Tibial artery (tissue), 4 donors: ENCODE measurements around the gene FBH1.

Experiments used
- DNase-seq, 2 donors: peaks; one replicate each; pipeline ENCODE4 v3.0.0-alpha.2; 2019
- H3K27ac ChIP-seq, 2 donors: fragments of 200-600 bp; sonication (generic) in 1 of 2; 1 replicate in 1 of 2; 2 replicates in 1 of 2; pipeline ENCODE4 v1.5.1; 2018 to 2019; ENCODE audit warnings: mild to moderate bottlenecking in 1 of 2
- H3K27me3 ChIP-seq, 2 donors: fragments of 200-600 bp; sonication (generic) in 1 of 2; one replicate each; pipeline versions ENCODE4 v1.5.1 to v1.6.0; 2016 to 2019
- H3K36me3 ChIP-seq, 3 donors: fragments of 200-600 bp; sonication (generic) in 2 of 3; one replicate each; pipeline ENCODE4 v1.5.1; 2016 to 2019; ENCODE audit warnings: mild to moderate bottlenecking in 2 of 3
- H3K4me1 ChIP-seq, 4 donors: fragments of 200-600 bp; sonication (generic) in 2 of 4; 1 replicate in 3 of 4; 2 replicates in 1 of 4; pipeline ENCODE4 v1.5.1; 2016 to 2019
- H3K4me3 ChIP-seq, 2 donors: fragments of 200-600 bp; sonication (generic) in 1 of 2; 1 replicate in 1 of 2; 2 replicates in 1 of 2; pipeline ENCODE4 v1.5.1; 2018 to 2019; ENCODE audit warnings: mild to moderate bottlenecking in 2 of 2
- H3K9me3 ChIP-seq, 3 donors: fragments of 200-600 bp; sonication (generic) in 1 of 3; one replicate each; pipeline ENCODE4 v1.5.1; 2016 to 2019
- CTCF ChIP-seq, 2 experiments: fragments of 200-600 bp in 1 of 2; fragments of 450-650 bp in 1 of 2; IDR thresholded peaks; one replicate each; pipeline ENCODE4 v1.5.1; 2017 to 2019; ENCODE audit warnings: antibody characterized with exemption in 2 of 2, mild to moderate bottlenecking in 1 of 2, moderate library complexity in 1 of 2
- intact Hi-C: fragments of 100-400 bp; cut with DNase I; formaldehyde crosslinking; loops from one replicate; pipeline ENCODE4 v1.15.0; 2023; ENCODE audit warnings: low total_unique reads

Gene FBH1

DNA sequence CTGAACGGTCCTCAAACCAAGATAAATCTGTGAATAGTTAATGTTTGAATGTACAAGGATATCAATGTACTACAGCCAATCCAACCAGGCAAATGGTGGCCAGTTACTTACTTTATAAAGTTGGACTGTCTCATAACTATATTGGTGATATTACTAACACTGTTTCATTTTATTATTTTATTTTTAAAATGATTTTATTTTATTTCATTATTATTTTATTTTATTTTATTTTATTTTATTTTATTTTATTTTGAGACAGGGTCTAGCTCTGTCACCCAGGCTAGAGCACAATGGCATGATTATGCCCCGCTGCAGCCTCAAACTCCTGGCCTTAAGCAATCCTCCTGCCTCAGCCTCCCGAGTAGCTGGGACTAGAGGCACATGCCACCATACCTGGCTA lies 80.5 kb downstream of the FBH1 start:
- intact Hi-C loops: no loop called here
- H3K9me3 ChIP-seq: no peaks in the 10 kb centered on the region
- peaks cover 0 to 2% (median under 1%) of the 10 kb centered on the region in 4 donors for H3K4me1 ChIP-seq
- H3K27ac ChIP-seq: no peak overlapping the region
- H3K4me3 ChIP-seq: no peak overlapping the region
- H3K27me3 ChIP-seq: no peaks in the 10 kb centered on the region
- no peak for TF ChIP-seq CTCF (IDR thresholded peaks at IDR 0.05)
- peaks cover 0 to 12% (median 0%) of the 10 kb centered on the region in 3 donors for H3K36me3 ChIP-seq
- DNase-seq: no peak

GRCh38 chr10:5971315-5971832 lies 81.3 kb downstream of the FBH1 start:
- DNase-seq: no peak
- no peak overlapping the region for H3K4me3 ChIP-seq
- H3K9me3 ChIP-seq: no peaks in the 10 kb centered on the region
- no peaks in the 10 kb centered on the region for H3K27me3 ChIP-seq
- H3K27ac ChIP-seq: no peak overlapping the region
- peaks cover 0 to 11% (median 5%) of the 10 kb centered on the region in 4 donors for H3K4me1 ChIP-seq
- peaks cover 0 to 5% (median 0%) of the 10 kb centered on the region in 3 donors for H3K36me3 ChIP-seq
- no peak for TF ChIP-seq CTCF (IDR thresholded peaks at IDR 0.05)
- intact Hi-C loops: no loop called here

DNA sequence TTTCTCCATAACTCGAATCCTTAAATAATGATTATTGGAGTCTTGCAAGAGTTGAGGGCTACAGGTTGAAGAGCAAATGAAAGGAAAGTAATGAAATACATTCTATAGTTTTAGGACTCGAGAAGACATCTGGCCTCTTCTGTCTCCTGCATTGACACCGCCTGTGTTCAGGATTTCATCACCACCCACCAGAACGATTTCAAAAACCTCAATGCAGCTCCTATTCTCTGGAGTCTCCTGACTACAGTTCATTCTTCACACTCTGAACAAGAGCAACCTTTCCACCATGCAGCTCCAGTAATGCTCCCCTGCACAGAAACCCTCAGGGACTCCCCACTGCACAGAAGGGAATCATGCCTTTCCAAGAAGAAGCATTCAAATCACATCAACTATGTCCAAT lies 81.8 kb downstream of the FBH1 start:
- Histone ChIP-seq H3K4me1 (peaks cover 0 to 16% (median 5%) of the 10 kb centered on the region in 4 donors), H3K27me3 (no peaks in the 10 kb centered on the region), H3K4me3 (no peak overlapping the region), H3K36me3 (peaks cover 0 to 5% (median 0%) of the 10 kb centered on the region in 3 donors), H3K9me3 (no peaks in the 10 kb centered on the region), H3K27ac (no peak overlapping the region)
- intact Hi-C loops: no loop called here
- DNase-seq: no peak
- TF ChIP-seq CTCF (IDR thresholded peaks at IDR 0.05): no peak

- peaks cover 0 to 5% (median 0%) of the 10 kb centered on the region in 3 donors for H3K36me3 ChIP-seq
- DNase-seq: no peak
- H3K4me3 ChIP-seq: no peak overlapping the region
- H3K27ac ChIP-seq: no peak overlapping the region
- peaks cover 0 to 17% (median 5%) of the 10 kb centered on the region in 4 donors for H3K4me1 ChIP-seq
- H3K9me3 ChIP-seq: no peaks in the 10 kb centered on the region
- intact Hi-C loops: no loop called here
- TF ChIP-seq CTCF (IDR thresholded peaks at IDR 0.05): no peak
- no peaks in the 10 kb centered on the region for H3K27me3 ChIP-seq
Observed at GRCh38 chr10:5973069-5973468, 83.0 kb downstream of the FBH1 start.

GRCh38 chr10:5975641-5976473 lies 85.8 kb downstream of the FBH1 start:
- H3K27ac ChIP-seq: peak overlapping the region; percentile 80 to 87
- intact Hi-C loops: no loop called here
- H3K9me3 ChIP-seq: no peaks in the 10 kb centered on the region
- TF ChIP-seq CTCF (IDR thresholded peaks at IDR 0.05): no peak
- H3K4me3 ChIP-seq: peak overlapping the region; percentile 78 to 95
- no peaks in the 10 kb centered on the region for H3K36me3 ChIP-seq
- peak; percentile 77 to 83 for DNase-seq
- H3K4me1 ChIP-seq: peaks cover 0 to 17% (median 5%) of the 10 kb centered on the region in 4 donors
- no peaks in the 10 kb centered on the region for H3K27me3 ChIP-seq
